ENCODE results near the gene LLCFC1.

Gene LLCFC1

DNA sequence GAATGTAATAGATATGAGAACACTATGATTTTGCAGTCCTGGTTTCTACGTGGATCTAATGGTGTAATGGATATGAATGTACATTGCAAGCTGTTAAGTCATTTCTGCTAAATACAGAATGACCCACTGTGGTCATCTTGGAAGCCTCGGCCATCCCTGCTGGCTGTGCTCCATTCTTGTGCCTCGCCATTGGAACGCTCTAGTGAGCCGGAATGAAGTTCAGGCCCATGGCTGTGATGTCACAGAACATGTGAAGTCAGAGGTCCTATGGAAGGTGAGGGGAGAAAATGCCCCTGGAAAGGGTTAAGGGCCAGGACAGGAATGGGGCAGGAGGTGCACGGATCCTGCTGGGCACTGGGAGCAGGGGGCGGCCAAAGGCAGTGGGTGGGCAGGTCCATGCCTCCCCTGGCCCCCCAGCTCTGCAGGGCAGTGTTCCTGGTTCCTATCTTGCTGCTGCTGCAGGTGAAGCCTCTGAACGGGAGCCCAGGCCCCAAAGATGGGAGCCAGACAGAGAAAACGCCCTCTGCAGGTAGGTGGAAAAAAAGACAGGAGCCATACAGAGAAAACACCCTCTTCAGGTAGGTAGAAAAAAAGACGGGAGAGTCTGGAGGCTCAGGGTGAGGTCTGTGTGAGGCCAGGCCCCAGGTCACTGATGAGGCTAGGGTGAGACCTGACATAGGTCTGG, at the start of gene LLCFC1:
LLCFC1 (plus strand) TSS at position 259 of the 685 bp plus-strand sequence; CDS start at position 397, 138 bp downstream.
- DNase-seq (ENCODE audit: low read depth in 2 of 2) = no peak

DNA sequence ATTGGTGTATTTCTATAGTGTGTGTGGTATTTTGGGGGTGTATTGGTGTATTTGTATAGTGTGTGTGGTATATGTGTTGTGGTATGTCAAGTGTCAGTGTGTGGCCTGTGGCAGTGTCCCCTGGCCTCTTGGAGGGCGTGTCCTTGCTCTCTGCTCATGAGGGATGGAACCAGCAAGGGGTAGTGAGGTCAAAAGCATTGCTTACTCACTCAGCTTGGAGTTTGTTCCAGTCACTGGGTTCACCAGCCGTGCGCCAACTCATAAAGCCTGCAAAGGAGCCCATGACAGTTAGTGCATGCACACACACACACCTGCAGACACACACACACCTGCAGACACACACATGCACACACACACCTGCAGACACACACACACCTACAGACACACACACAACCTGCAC, 49.5 kb upstream of the LLCFC1 start:
- DNase-seq (ENCODE audit: low read depth in 2 of 2) = no peak

DNA sequence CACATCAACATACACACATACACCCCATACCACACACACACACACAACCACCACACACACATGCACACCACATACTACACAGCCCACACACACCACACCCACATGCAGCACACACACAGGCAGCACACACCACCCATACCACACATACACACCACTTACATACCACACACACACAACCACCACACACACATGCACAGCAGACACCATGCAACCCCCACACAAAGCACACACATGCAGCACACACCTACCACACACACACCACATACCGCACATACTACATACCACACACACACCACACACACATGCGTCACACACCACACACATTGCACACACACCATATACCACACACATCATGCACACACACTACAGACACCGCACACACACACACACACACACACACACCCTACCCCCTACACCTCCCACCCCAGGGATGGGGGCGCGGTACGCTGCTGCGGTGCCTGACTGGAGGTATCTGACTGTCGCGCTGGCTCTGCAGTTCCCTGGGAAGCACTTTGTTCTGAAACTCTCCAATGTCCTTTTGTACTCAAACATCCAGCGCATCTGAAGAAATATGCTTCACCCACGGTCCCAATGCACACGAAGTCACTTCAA, 48.3 kb upstream of the LLCFC1 start:
- no peak for DNase-seq (ENCODE audit: low read depth in 2 of 2)

DNA sequence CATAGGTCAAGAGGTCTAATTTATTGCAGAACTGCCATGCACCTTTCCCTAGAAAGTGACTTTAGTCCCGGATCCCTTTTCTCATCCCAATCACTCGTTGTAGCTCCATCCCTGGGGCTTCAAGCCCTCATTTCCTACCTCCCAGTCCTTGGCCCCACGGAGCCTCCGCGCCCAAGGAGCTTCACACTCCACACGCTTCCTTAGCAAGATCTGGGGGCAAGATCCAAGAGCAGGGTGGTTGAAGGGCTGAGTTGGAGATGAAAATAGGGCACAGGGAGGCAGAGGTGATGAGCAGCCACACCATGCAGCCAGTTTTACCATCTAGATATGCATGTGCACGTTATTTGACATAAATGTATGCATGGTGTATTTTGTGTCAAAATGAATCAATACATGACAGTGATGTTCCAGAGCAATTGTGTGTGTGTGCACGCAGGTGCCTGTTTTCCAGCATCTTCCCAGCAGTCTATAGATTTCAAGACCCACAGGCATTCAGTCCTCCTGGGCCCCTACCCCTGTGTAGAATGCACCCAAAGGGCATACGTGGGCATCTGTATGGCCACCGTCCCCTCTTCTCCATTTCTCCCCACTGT, 47.7 kb upstream of the LLCFC1 start:
- DNase-seq (ENCODE audit: low read depth in 2 of 2) = no peak

DNA sequence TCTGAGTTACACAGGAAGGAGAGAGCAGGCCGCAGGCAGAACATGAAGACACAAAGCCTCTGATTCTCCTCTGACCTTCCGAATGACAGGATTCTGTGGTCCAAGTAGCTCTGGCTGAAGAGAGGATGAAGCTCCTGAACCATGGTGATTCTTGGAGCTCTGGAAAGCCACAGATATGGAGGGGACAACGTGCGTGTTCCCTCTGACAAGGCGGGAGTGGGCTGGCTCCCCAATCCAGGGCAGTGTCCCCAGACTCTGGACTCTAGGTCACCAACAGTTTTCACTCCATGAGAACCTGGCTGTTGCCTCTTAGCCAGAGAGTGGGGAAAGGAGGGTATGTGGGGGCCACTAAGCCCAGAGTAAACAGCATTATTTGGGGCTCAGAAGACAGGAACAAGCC, 46.3 kb upstream of the LLCFC1 start:
- no peak for DNase-seq (ENCODE audit: low read depth in 2 of 2)

DNA sequence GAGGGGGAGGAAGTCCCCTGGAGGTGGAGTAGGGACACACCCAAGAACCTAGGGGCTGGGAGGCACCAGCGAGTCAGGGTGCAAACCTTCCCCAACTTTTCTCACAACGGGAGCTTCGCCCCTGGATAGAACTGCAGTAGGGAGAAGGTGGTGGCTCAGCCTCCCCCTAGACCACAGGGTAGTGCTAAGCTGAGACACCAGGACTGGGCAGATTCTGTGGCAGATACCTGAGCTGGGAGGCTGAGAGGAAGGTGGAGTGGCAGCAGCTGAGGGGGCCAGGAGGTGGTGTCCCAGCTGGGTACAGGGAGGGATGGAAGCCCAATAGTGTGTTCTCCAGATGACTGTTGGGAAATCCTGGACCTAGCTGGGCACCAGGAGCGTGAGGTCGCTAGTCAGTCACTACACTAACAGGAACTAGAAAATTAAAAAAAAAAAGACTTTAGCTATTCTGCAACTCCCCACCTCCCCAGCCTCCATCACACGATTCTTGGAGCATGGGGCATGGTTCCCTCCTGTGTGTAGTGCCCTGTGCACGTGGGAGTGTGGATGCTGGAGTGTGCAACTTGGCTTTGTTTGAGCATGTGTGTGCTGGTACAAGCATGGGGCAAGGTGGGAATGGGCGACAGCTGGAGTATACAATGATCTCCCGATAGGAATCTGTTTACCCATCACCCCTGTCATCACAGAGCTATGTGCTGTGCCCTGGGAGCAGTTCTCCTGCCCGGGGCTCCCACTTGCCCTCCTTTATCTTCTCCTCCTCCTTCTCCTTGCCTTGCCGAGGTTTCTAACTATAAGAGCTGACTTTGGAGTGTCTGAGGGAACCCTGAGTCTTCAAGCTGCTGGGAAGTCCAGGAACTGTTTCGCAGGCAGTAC, 44.9 kb upstream of the LLCFC1 start:
- no peak for DNase-seq (ENCODE audit: low read depth in 2 of 2)

DNA sequence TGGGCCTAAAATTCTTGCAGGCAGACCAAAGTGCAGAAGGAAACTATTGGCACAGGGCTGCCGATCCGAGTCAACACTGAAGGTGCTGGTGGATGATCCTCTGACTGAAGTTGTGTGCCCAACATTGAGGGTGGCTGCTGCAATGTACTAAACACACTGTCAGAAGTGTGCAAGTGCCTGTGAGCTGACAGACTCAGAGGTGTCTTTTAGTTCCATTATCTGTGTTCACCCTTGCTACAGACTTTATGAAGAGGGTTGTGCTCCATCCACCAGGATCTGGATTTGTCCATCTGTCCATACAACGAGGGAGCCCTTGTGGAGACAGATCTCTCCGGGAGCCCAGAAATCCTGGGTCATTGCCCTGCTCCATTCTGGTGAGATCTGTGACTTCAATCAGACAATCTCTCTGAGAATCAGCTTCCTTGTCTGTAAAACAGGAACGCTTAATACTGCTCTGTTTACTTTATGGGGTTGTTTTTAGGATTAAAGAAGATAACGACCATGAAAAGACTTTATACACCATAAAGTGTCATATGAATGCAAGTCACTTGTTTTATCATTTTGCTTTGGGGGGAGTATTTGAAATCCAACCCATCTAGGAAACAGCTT, 44.2 kb upstream of the LLCFC1 start:
- DNase-seq (ENCODE audit: low read depth in 2 of 2) = no peak

DNA sequence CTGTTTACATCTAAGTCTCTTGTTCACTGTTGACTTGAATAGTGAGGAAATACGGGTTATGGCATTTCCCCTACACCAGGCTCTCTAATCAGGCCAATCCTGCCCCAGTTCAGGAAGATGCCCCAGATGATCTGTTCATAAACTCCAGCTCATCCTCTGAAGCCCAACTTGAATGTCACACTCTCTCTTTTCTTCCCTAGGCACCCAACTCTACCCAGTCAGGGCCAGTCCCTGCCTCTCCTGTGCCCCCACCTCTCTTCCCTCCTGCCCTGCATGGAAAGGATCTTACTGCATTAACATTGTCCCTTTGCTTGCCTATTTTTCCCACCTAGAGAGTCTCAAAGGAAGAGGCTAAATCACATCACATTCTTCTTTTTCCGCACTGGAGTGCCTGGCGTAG, 43.1 kb upstream of the LLCFC1 start:
- DNase-seq (ENCODE audit: low read depth in 2 of 2) = no peak

DNA sequence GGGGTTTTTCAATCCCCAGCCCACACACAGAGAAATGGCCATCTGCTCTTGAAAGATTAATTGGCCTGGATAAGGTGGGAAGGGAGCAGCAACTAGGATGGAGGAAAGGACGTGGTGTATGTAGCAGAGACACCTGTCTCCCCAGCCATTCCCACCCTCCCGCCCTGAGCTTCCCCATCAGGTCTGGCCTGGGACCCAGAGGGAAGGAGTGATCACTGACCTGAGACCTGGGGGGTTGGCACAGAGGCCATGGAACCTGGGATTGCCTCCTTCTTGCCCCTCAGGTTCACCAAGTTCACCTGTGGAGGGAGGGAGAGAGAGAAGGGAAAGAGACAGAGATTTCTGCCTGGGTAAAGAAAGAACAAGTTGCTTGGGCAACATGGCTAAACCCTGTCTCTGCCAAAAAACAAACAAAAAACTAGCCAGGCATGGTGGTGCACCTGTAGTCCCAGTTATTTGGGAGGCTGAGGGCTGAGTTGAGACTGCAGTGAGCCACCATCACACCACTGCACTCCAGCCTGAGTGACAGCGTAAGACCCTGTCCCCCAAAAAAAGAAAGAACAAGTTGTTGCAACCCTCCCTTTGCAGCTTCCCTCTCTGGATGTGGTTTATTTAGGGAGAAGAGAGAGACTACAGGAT, 42.4 kb upstream of the LLCFC1 start:
- no peak for DNase-seq (ENCODE audit: low read depth in 2 of 2)

DNA sequence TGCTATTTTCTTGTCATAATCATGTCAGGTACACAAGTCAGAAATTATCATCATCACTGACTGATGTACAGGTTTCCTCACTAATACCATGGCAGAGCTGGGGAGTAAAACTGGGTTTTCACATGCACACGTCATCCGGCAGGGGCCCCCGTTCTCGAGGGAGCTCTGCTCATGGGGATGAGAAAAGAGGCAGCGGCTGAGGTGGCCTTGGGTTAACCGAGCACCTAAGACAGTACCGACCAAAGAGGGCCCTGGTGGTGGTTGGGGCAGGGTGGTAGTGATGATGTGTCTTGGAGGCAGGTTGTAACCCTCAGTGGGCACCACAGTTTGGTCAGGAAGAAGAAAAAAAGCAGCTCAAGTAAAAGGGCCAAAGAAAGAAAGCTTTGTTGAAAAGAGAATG, 41.6 kb upstream of the LLCFC1 start:
- DNase-seq (ENCODE audit: low read depth in 2 of 2) = no peak

DNA sequence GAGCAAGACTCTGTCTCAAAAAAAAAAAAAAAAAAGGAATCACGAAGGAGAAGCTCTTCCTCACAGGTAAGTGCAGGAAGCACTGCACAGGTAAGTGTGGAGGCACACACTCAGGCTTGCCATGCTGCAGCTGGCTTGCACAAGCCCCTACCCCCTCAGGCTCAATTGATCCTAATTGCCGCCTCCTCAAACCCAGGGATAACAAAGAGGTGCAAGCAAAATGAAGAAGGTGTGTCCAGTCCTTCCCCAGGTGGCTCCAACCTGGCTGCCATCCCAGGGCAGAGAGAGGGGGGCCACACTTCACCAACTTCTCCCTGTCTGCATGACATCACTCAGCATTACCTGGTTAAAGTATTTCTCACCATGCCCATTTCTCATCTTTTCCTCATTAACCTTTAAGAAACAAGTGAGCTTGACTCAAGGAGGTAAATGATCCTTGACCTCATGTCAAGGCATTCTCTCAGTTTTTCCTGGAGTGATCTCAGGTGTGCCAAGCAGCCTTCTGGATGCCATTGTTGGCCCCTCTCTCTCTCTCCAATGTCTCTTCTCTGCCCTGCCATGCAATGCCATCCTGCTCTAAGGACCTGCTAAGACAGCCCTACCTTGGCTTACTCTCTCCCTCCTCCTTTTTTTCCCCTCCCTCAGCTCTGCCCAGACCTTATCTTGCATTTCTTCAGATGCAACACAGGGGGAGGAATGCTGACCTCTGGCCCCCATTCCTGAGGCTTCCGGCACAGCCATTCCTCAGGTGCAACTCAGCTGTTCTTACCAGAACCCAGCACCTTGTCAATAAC, 40.7 kb upstream of the LLCFC1 start:
- DNase-seq (ENCODE audit: low read depth in 2 of 2) = no peak

DNA sequence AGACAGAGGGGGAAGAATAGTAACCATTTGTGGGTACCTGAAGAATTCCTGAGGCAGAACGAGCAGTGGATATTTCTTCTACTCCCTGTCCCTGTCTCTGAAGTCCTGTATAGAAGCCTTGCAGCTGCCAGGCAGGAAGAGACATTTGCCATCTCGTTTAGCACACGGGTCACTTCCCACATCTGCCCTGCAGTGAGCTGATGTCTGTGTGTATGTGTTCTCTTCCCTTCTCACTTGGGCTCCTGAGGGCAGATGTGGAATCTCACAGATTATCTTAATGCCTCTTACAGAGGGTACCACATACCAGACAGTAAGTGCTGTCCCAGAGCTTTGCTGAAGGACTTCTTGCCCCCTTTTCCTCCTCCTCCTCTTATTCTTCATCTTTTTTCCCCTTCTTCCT, 39.6 kb upstream of the LLCFC1 start:
- DNase-seq (ENCODE audit: low read depth in 2 of 2) = no peak

DNA sequence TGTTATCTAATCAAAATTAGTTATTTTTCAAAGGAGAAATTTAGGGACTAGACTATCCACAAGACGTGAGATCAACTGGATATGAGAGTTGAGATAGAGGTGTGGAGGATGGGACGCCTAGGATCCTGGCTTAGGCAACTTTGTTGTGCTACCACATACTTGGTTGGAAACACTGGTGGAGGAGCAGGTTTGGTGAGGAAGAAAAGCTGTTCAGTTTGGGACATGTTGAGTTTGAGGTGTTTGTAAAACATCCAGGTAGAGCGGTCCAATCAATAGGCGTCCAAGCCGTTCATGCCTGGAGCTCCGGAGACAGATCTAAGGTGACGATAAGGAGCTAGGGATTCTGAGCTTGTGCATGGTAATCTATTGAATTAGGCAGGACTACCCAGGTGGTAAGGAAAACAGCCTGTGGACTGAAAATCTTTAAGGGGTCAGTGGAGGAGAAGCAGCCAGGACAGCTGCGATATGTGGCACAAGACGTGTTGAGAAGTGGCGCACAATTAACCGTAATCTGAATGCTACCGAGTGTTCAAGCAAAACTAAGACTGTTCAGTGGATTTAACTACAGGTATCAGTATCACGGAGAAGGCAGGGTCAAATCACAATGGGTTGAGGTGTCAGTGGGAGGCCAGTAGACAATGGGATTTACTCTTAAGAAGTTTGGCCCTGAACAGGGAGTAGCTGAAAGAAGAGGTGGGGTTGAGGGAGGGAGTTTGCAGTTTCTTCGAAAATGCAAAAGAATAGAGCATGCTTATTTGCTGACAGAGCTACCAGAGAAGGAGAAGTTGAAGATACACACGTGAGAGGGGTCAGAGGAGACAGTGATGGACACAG, 37.6 kb upstream of the LLCFC1 start:
- no peak for DNase-seq (ENCODE audit: low read depth in 2 of 2)

DNA sequence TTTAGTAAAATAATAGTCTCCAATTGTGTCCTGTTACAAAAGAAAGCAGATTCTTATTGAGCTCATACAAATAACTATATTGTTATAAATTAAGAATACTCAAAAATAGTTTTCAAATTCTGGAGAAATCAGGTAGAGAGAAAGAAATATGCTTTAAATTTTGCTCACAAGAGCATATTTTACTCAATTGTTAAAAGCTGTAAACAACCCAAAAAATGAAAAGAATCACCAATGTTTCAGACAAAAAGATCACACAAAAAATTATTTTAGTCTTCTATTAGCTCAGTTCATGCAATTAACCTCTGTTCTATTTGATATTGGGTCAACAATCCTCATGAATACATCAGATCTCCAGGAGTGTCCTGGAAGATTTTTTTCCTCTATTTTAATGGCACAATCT, 35.2 kb upstream of the LLCFC1 start:
- DNase-seq (ENCODE audit: low read depth in 2 of 2) = no peak

DNA sequence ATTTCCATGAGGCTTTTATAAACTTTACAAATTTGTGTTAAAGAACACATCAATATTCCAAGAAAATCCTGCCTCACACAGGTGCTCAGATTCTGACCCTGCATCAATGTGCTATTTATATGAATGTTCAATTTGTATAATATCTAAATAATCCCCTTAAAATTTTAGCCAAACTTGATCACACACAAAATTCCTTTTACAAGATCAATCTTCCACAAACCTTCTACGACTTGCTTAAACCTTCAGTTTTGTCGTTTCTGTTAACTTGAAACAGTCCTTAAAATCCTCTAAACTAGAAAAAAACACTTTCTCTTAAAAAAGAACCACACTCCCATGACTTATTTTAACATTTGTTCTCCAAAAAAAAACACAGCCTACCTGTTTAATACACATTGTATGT, 33.5 kb upstream of the LLCFC1 start:
- no peak for DNase-seq (ENCODE audit: low read depth in 2 of 2)

DNA sequence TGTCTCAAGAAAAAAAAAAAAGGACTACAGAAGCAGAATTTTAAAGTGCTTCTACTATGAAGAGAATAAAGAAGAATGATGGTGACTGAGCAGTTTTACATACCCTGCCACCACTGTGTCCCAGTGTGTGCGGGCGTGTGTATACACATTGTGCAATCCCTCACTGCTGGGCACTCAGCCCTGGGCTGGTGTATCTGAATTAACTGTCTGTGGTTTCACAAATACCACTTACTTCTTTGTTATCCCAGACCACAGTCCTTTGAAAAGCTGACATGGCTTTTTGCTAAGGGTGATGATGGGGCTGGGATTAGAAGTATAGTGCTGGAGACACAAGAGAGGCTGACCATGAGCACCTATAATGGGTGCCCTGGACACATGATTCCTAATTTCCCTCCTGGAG, 32.6 kb upstream of the LLCFC1 start:
- DNase-seq (ENCODE audit: low read depth in 2 of 2) = no peak

DNA sequence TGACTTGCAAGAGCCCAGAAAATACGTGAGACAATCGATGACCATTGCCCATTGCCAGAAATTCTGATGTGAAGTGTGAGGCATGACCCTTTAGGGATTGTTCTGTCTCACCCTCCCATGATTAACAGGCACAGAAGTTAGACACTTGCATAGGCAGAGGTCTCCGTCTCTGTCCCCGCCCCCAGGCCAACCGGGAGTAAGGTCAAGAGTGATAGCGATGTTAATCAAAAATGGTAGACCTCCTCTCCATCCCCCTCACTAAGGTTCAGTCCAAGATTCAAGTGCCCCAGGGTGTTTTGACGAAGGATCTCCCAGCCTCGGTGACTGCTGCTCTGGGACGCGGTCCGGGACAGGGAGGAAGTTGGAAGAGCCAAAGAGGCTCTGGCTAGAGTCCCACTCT, 31.0 kb upstream of the LLCFC1 start:
- DNase-seq (ENCODE audit: low read depth in 2 of 2) = no peak

DNA sequence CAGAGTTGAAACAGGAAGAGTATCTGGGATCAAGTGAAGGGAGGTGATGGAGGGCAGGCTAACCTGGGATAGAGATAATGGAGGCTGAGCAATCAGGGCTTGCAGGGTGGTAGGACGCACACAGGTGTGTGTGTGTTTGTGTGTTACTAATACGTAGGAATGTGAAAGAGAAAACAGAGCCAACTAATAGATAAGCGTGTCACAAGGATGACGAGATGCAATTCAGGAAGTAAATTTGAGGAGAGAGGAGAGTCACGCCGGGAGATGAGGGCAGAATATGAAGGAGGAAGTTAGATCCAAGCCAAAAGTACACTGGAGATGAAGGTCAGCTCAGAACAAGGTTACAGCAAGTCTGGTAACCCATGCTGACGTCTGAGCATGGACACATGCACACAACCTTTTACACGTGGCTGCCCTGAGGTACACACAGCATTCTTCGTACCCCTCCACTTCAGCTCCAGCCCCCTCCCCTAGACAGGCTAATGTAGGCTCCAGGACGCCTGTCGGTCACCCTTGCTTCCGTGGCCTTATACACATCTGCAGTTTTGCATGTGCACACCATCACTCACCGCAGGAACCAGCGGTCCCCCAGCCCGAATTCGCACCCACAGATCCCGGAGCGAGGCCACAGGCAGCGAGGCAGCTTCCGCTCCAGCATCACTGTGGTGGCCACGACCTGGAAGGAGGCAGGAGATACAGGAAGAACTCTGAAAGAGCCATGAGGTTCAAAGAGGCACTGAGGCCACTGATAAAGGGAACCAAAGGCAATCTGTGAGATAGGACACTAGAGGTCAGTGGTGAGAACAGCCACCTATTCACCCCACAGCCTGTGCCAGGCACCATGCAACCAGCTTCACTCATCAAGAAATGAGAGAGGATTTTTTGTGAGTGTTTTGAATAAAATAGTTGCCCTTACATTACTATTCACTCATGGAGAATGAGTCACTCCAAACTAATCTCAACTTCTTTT, 30.1 kb upstream of the LLCFC1 start:
- no peak for DNase-seq (ENCODE audit: low read depth in 2 of 2)

DNA sequence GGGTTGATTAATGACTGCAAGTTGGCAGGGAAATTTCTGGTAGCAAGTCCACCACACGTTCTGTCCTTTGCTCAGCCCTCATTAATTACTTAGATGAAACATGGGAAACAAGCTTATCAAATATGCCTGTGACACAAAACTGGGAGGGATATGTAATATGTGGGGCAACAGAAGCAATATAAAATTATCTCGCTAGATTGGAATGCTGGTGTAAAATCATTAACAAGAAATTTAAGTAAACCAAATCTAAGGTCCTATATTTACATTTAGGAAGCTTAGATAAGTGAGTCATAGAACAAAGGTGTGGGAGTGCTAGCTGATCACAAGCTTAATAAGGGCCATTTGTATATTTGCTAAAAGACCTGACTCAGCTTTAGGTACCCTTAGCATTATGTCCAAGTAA, 29.3 kb upstream of the LLCFC1 start:
- no peak for DNase-seq (ENCODE audit: low read depth in 2 of 2)

Measured in stimulated activated CD4-positive, alpha-beta T cell treated with anti-CD3 and anti-CD28 coated beads, Interleukin-1b, Interleukin-23, amount 100 ng/mL, for 1 hour (primary cell).